ENCODE results near the gene PRKCI.

Gene PRKCI

DNA sequence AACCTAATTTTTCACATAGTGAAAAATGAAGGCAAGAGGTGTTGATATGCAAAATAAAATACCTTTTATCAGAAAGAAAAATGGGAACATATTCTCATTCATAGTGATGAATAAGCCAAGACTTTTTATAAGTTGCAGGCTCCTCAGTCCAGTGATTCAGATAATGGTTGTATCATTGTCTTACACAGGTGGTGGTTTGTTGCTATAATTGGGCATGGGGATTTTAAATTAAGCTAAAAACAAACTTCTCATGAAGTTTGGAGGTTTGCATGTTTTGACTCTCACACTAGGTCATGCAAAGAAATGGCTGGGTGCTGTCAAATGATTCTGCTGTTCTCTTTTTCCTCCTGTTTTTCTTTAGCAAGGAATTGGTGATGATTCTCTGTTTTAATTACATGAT lies 74.5 kb downstream of the PRKCI start:
- TF ChIP-seq, protein P1, sequence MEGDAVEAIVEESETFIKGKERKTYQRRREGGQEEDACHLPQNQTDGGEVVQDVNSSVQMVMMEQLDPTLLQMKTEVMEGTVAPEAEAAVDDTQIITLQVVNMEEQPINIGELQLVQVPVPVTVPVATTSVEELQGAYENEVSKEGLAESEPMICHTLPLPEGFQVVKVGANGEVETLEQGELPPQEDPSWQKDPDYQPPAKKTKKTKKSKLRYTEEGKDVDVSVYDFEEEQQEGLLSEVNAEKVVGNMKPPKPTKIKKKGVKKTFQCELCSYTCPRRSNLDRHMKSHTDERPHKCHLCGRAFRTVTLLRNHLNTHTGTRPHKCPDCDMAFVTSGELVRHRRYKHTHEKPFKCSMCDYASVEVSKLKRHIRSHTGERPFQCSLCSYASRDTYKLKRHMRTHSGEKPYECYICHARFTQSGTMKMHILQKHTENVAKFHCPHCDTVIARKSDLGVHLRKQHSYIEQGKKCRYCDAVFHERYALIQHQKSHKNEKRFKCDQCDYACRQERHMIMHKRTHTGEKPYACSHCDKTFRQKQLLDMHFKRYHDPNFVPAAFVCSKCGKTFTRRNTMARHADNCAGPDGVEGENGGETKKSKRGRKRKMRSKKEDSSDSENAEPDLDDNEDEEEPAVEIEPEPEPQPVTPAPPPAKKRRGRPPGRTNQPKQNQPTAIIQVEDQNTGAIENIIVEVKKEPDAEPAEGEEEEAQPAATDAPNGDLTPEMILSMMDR (conservative IDR thresholded peaks at IDR 0.05; ENCODE audit: low read length) = no peak
- H3K4me3 ChIP-seq (ENCODE audit: low read length) = no peak overlapping the region
- DNase-seq (ENCODE audit: low read depth) = no peak

DNA sequence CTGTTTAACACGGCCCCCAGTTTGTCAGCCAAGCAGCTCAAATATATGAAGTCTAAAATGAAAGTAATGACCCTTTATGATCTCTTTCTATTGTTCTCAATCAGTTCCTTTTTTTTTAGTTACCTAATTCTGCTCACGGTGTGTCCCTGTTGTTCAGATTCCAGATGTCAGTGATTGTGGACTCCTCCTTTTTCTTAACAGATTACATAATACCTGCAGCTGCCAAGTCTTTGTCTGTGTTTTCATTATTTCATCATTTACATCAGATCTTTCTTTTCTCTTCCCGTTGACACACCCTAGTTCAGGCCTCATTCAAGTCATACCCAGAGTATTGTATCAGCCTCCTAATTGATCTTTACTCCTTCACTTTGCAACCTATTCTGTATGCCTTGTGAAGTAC lies 79.2 kb downstream of the PRKCI start:
- peak; percentile 85 for DNase-seq (ENCODE audit: low read depth)
- TF ChIP-seq, protein P1 (conservative IDR thresholded peaks at IDR 0.05; ENCODE audit: low read length) = no peak
- no peak overlapping the region for H3K4me3 ChIP-seq (ENCODE audit: low read length)

DNA sequence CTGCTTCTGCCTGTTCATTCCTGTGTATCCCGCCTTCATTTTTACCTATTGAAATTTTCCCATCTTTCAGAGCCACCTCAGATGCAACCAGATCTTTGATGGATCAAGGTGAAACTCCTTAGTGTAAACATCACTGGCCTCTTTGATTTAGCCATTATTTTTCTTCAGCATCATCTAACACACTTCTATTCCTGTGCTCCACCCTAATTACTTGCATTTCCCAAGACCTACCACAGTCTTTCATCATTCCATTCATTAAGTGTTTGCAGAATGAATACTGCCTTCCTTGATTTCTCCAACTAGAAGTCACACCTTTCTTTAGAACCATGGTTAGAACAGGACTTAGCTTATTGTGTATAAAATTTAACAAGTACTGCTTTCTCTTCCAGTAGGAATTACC lies 79.8 kb downstream of the PRKCI start:
- TF ChIP-seq, protein P1 (conservative IDR thresholded peaks at IDR 0.05; ENCODE audit: low read length) = no peak
- no peak overlapping the region for H3K4me3 ChIP-seq (ENCODE audit: low read length)
- peak; percentile 11 for DNase-seq (ENCODE audit: low read depth)

GRCh38 chr3:170306015-170306414 lies 83.8 kb downstream of the PRKCI start:
- no peak overlapping the region for H3K4me3 ChIP-seq (ENCODE audit: low read length)
- DNase-seq (ENCODE audit: low read depth) = no peak
- TF ChIP-seq, protein P1 (conservative IDR thresholded peaks at IDR 0.05; ENCODE audit: low read length) = no peak

- TF ChIP-seq, protein P1 (conservative IDR thresholded peaks at IDR 0.05; ENCODE audit: low read length) = no peak
- peak; percentile 5 for DNase-seq (ENCODE audit: low read depth)
- H3K4me3 ChIP-seq (ENCODE audit: low read length) = no peak overlapping the region
These were observed 85.6 kb downstream of the PRKCI start for GRCh38 chr3:170307671-170308405.

- TF ChIP-seq, protein P1 (conservative IDR thresholded peaks at IDR 0.05; ENCODE audit: low read length) = no peak
- H3K4me3 ChIP-seq (ENCODE audit: low read length) = no peak overlapping the region
- DNase-seq (ENCODE audit: low read depth) = peak; percentile 26
These were observed 86.8 kb downstream of the PRKCI start for GRCh38 chr3:170309046-170309445.

- H3K4me3 ChIP-seq (ENCODE audit: low read length) = no peak overlapping the region
- DNase-seq (ENCODE audit: low read depth) = no peak
- TF ChIP-seq, protein P1 (conservative IDR thresholded peaks at IDR 0.05; ENCODE audit: low read length) = no peak
These were observed 95.7 kb downstream of the PRKCI start for GRCh38 chr3:170317954-170318353.
